T follicular helper cell (primary cell): ENCODE data around the gene ACACA.

Experiments used
- DNase-seq: peaks from one replicate; pipeline ENCODE4 v3.0.0-alpha.2; 2020; ENCODE audit warnings: low read depth

ACACA gene

GRCh38 chr17:37068266-37068665 lies 338.4 kb downstream of the ACACA start:
- no peak for DNase-seq

- no peak for DNase-seq
Measured at GRCh38 chr17:37067555-37068111, 339.0 kb downstream of the ACACA start.

- no peak for DNase-seq
Measured at GRCh38 chr17:37066322-37067255, 340.0 kb downstream of the ACACA start.

GRCh38 chr17:37065486-37066321 lies 340.9 kb downstream of the ACACA start:
- DNase-seq = no peak

GRCh38 chr17:37064956-37065355 lies 341.7 kb downstream of the ACACA start:
- no peak for DNase-seq

- DNase-seq = no peak
Measured at GRCh38 chr17:37064206-37064605, 342.4 kb downstream of the ACACA start.

- DNase-seq = no peak
Measured at GRCh38 chr17:37062021-37062420, 344.6 kb downstream of the ACACA start.

GRCh38 chr17:37060928-37061327 lies 345.7 kb downstream of the ACACA start:
- no peak for DNase-seq

- no peak for DNase-seq
Measured at GRCh38 chr17:37060094-37060493, 346.5 kb downstream of the ACACA start.

GRCh38 chr17:37059493-37059892 lies 347.1 kb downstream of the ACACA start:
- no peak for DNase-seq

GRCh38 chr17:37056622-37057021 lies 350.0 kb downstream of the ACACA start:
- no peak for DNase-seq

GRCh38 chr17:37054894-37055293 lies 351.7 kb downstream of the ACACA start:
- DNase-seq = no peak

- no peak for DNase-seq
Measured at GRCh38 chr17:37052450-37052849, 354.2 kb downstream of the ACACA start.

- no peak for DNase-seq
Measured at GRCh38 chr17:37051833-37052232, 354.8 kb downstream of the ACACA start.

- DNase-seq = no peak
Measured at GRCh38 chr17:37051381-37051780, 355.3 kb downstream of the ACACA start.

GRCh38 chr17:37050920-37051319 lies 355.7 kb downstream of the ACACA start:
- no peak for DNase-seq

GRCh38 chr17:37048811-37049210 lies 357.8 kb downstream of the ACACA start:
- no peak for DNase-seq

GRCh38 chr17:37047631-37048104 lies 359.0 kb downstream of the ACACA start:
- DNase-seq = peak; percentile 63

GRCh38 chr17:37045351-37045922 lies 361.2 kb downstream of the ACACA start:
- no peak for DNase-seq

- no peak for DNase-seq
Measured at GRCh38 chr17:37043201-37043600, 363.4 kb downstream of the ACACA start.

GRCh38 chr17:37041932-37042331 lies 364.7 kb downstream of the ACACA start:
- no peak for DNase-seq

GRCh38 chr17:37039269-37039668 lies 367.4 kb downstream of the ACACA start:
- DNase-seq = no peak
